T-cell (primary cell): Measurements from ENCODE around the gene BMP6. TPM values are rescaled to one million over a fixed set of nuclear protein-coding genes. Genes with fewer than 3 reads are reported as not detected.
A peak's percentile ranks its signal among the peaks of the same experiment; 100 is the strongest.

Experiments used
- ATAC-seq, 4 experiments: fragments of 200-7000 bp in 3 of 4; fragments of 150-1000 bp in 1 of 4; cut with Tn5 transposase; replicated peaks in 1 of 4; 1 replicate in 3 of 4; 2 replicates in 1 of 4; pipeline ENCODE4 v1.10.0; 2021; ENCODE audit warnings: moderate library complexity in 3 of 4, mild to moderate bottlenecking in 2 of 4, moderate number of reproducible peaks in 1 of 4
- CTCF ChIA-PET, 2 donors: fragments of 300-600 bp; sonication (Branson Sonifier 250); formaldehyde crosslinking; loops; one replicate each; lab custom pipeline; 2022; ENCODE audit warnings: antibody characterized with exemption in 2 of 2; lab: Charles Lee
- POLR2A ChIA-PET, 2 donors: fragments of 300-600 bp; sonication (Branson Sonifier 250); formaldehyde crosslinking; loops; one replicate each; lab custom pipeline; 2022; ENCODE audit warnings: antibody characterized with exemption in 2 of 2; lab: Charles Lee
- DNase-seq, 35 experiments: peaks; one replicate each; pipeline versions ENCODE4 v3.0.0 to v3.0.0-alpha.2; 2013 to 2023
- H3K27ac ChIP-seq: one replicate; pipeline ENCODE4 v1.5.1; 2013; ENCODE audit warnings: low read length
- H3K27me3 ChIP-seq, 2 experiments: replicated peaks in 1 of 2; 1 replicate in 1 of 2; 2 replicates in 1 of 2; pipeline versions ENCODE4 v1.6.1 to v1.7.0; 2013; ENCODE audit warnings: low read length in 1 of 2, mixed read lengths in 1 of 2; ENCODE audit not compliant: control insufficient read depth in 2 of 2, insufficient read depth in 2 of 2; ENCODE audit errors: extremely low read depth in 1 of 2
- H3K36me3 ChIP-seq, 2 donors: 1 replicate in 1 of 2; 2 replicates in 1 of 2; pipeline versions ENCODE4 v1.6.1 to v1.7.0; 2013; ENCODE audit warnings: low read length in 1 of 2; ENCODE audit not compliant: control insufficient read depth in 2 of 2, insufficient read depth in 1 of 2; ENCODE audit errors: extremely low read depth in 1 of 2
- H3K4me1 ChIP-seq, 2 experiments: 1 replicate in 1 of 2; 2 replicates in 1 of 2; pipeline versions ENCODE4 v1.6.1 to v1.7.0; 2013; ENCODE audit warnings: low read length in 2 of 2, mixed read lengths in 1 of 2; ENCODE audit not compliant: insufficient read depth in 2 of 2, control insufficient read depth in 1 of 2; ENCODE audit errors: extremely low read depth in 1 of 2
- H3K4me3 ChIP-seq, 2 donors: 1 replicate in 1 of 2; 2 replicates in 1 of 2; pipeline versions ENCODE4 v1.5.1 to v1.7.0; 2013; ENCODE audit warnings: mild to moderate bottlenecking in 2 of 2, low read length in 1 of 2, moderate library complexity in 1 of 2; ENCODE audit not compliant: control insufficient read depth in 1 of 2; ENCODE audit errors: extremely low read depth in 1 of 2
- H3K9me3 ChIP-seq: 2 replicates; pipeline ENCODE4 v1.7.0; 2013
- H3K27ac Mint-ChIP-seq, 2 donors: one replicate each; pipeline ENCODE4 v1.8.0; 2020 to 2021; ENCODE audit warnings: mild to moderate bottlenecking in 2 of 2, mixed read lengths in 2 of 2
- H3K27me3 Mint-ChIP-seq, 2 donors: one replicate each; pipeline ENCODE4 v1.8.0; 2021 to 2022; ENCODE audit warnings: mixed read lengths in 2 of 2
- H3K36me3 Mint-ChIP-seq: one replicate; pipeline ENCODE4 v1.8.0; 2021; ENCODE audit warnings: mixed read lengths
- H3K4me1 Mint-ChIP-seq, 3 donors: one replicate each; pipeline ENCODE4 v1.8.0; 2020 to 2022; ENCODE audit warnings: mixed read lengths in 3 of 3, mild to moderate bottlenecking in 1 of 3
- H3K4me3 Mint-ChIP-seq, 3 donors: one replicate each; pipeline ENCODE4 v1.8.0; 2020 to 2022; ENCODE audit warnings: mild to moderate bottlenecking in 3 of 3, mixed read lengths in 3 of 3, moderate library complexity in 3 of 3
- H3K9me3 Mint-ChIP-seq, 3 donors: one replicate each; pipeline ENCODE4 v1.8.0; 2020 to 2022; ENCODE audit warnings: mixed read lengths in 3 of 3
- WGBS: methylation state at CpG from one replicate; pipeline ENCODE4 v1.1.5; 2013; ENCODE audit warnings: missing lambda C conversion rate; ENCODE audit not compliant: insufficient coverage; 5-methylcytosine and 5-hydroxymethylcytosine counted together
- total RNA-seq, 35 experiments: library from RNA in 6 of 35; stranded (reverse) in 6 of 35; fragments of 120-200 nt in 1 of 35; gene quantifications; one replicate each; pipeline versions ENCODE4 v1.2.1 to v1.2.4 and lab custom pipeline; 2013 to 2026

Gene BMP6
- total RNA-seq, 5 donors from 2014 or later (not counting 1 experiment from before 2014, with no cell fraction given), result 0.09 to 0.23 (median 0.13) TPM; not detected in 1

GRCh38 chr6:7706269-7706668 is 19.6 kb upstream of the BMP6 start:
- Histone ChIP-seq H3K27ac (no peak overlapping the region), H3K4me1 (no peaks in the 10 kb centered on the region), H3K27me3 (peaks cover 0 to 12% of the 10 kb centered on the region in 2 experiments), H3K9me3 (no peaks in the 10 kb centered on the region), H3K36me3 (no peaks in the 10 kb centered on the region), H3K4me3 (no peak overlapping the region)
- ATAC-seq, result no peak
- H3K4me3 Mint-ChIP-seq, result no peak overlapping the region
- ChIA-PET CTCF (interaction anchor here in 1 of 2 donors (0.5 kb wide), 1 partner anchor 13 kb away, joined by 14 read pairs; no protein-coding TSS in a partner anchor), POLR2A (no interaction called here)
- no peaks in the 10 kb centered on the region for H3K4me1 Mint-ChIP-seq
- no peak for DNase-seq
- H3K9me3 Mint-ChIP-seq, result peaks cover 0 to 3% (median under 1%) of the 10 kb centered on the region in 3 donors
- H3K27ac Mint-ChIP-seq, result no peak overlapping the region
- H3K36me3 Mint-ChIP-seq, result no peaks in the 10 kb centered on the region
- H3K27me3 Mint-ChIP-seq, result peaks cover 0 to 4% of the 10 kb centered on the region in 2 donors
- 20% methylated on average over 2 of the region's 4 CpGs for WGBS

- Mint-ChIP-seq H3K27ac (no peak overlapping the region), H3K4me1 (no peaks in the 10 kb centered on the region), H3K4me3 (no peak overlapping the region), H3K27me3 (peaks cover 8 to 20% of the 10 kb centered on the region in 2 donors), H3K36me3 (no peaks in the 10 kb centered on the region), H3K9me3 (peaks cover 0 to 7% (median 3%) of the 10 kb centered on the region in 3 donors)
- no peaks in the 10 kb centered on the region for H3K4me1 ChIP-seq
- ATAC-seq, result no peak
- H3K9me3 ChIP-seq, result no peaks in the 10 kb centered on the region
- no peak overlapping the region for H3K4me3 ChIP-seq
- H3K27ac ChIP-seq, result no peak overlapping the region
- peaks cover 0 to 12% of the 10 kb centered on the region in 2 experiments for H3K27me3 ChIP-seq
- DNase-seq, result no peak
- H3K36me3 ChIP-seq, result no peaks in the 10 kb centered on the region
- ChIA-PET CTCF (no interaction called here), POLR2A (no interaction called here)
- WGBS, result 81% methylated on average over 4 of the region's 4 CpGs
Observed at GRCh38 chr6:7707787-7708186, 18.1 kb upstream of the BMP6 start.

- CTCF ChIA-PET, result interaction anchor here in 1 of 2 donors (0.6 kb wide), 2 partner anchors 49 to 287 kb away, joined by 3 to 7 read pairs; no protein-coding TSS in a partner anchor
Observed at GRCh38 chr6:7719364-7719850, 6.5 kb upstream of the BMP6 start.

GRCh38 chr6:7720346-7720745 is 5.6 kb upstream of the BMP6 start:
- Histone ChIP-seq H3K9me3 (no peaks in the 10 kb centered on the region), H3K27me3 (peaks cover 8 to 18% of the 10 kb centered on the region in 2 experiments), H3K4me3 (no peak overlapping the region), H3K27ac (no peak overlapping the region), H3K4me1 (no peaks in the 10 kb centered on the region), H3K36me3 (no peaks in the 10 kb centered on the region)
- ATAC-seq, result no peak
- CTCF ChIA-PET, result no interaction called here
- H3K4me1 Mint-ChIP-seq, result peaks cover 0 to 3% (median 2%) of the 10 kb centered on the region in 3 donors
- POLR2A ChIA-PET, result no interaction called here
- WGBS, result 100% methylated on average over 1 of the region's 2 CpGs
- no peak overlapping the region for H3K27ac Mint-ChIP-seq
- H3K9me3 Mint-ChIP-seq, result peaks cover 5 to 12% (median 7%) of the 10 kb centered on the region in 3 donors
- no peak for DNase-seq
- peaks cover 43 to 45% of the 10 kb centered on the region in 2 donors for H3K27me3 Mint-ChIP-seq
- no peaks in the 10 kb centered on the region for H3K36me3 Mint-ChIP-seq
- no peak overlapping the region for H3K4me3 Mint-ChIP-seq

More at GRCh38 chr6:7719364-7719850, 6.5 kb upstream of the BMP6 start:
- peaks cover 0 to 1% (median 0%) of the 10 kb centered on the region in 3 donors for H3K4me1 Mint-ChIP-seq
- Histone ChIP-seq H3K27me3 (peaks cover 5 to 16% of the 10 kb centered on the region in 2 experiments), H3K4me3 (no peak overlapping the region), H3K9me3 (no peaks in the 10 kb centered on the region), H3K27ac (no peak overlapping the region), H3K4me1 (no peaks in the 10 kb centered on the region), H3K36me3 (no peaks in the 10 kb centered on the region)
- 73% methylated on average over 3 of the region's 6 CpGs for WGBS
- H3K27ac Mint-ChIP-seq, result no peak overlapping the region
- ATAC-seq, result no peak
- POLR2A ChIA-PET, result interaction anchor here in 1 of 2 donors (0.7 kb wide), 1 partner anchor 40 kb away, joined by 16 read pairs; no protein-coding TSS in a partner anchor
- DNase-seq, result no peak
- peaks cover 39 to 43% of the 10 kb centered on the region in 2 donors for H3K27me3 Mint-ChIP-seq
- peaks cover 5 to 20% (median 7%) of the 10 kb centered on the region in 3 donors for H3K9me3 Mint-ChIP-seq
- no peaks in the 10 kb centered on the region for H3K36me3 Mint-ChIP-seq
- H3K4me3 Mint-ChIP-seq, result no peak overlapping the region

- Histone ChIP-seq H3K4me3 (no peak overlapping the region), H3K36me3 (no peaks in the 10 kb centered on the region), H3K27ac (no peak overlapping the region), H3K4me1 (peaks cover 5 to 9% of the 10 kb centered on the region in 2 experiments), H3K9me3 (no peaks in the 10 kb centered on the region), H3K27me3 (peaks cover 8 to 30% of the 10 kb centered on the region in 2 experiments)
- POLR2A ChIA-PET, result no interaction called here
- H3K4me1 Mint-ChIP-seq, result peaks cover 0 to 10% (median 8%) of the 10 kb centered on the region in 3 donors
- no peaks in the 10 kb centered on the region for H3K36me3 Mint-ChIP-seq
- H3K9me3 Mint-ChIP-seq, result peaks cover under 1 to 1% (median under 1%) of the 10 kb centered on the region in 3 donors
- peaks cover 49 to 53% of the 10 kb centered on the region in 2 donors for H3K27me3 Mint-ChIP-seq
- CTCF ChIA-PET, result interaction anchor here in 1 of 2 donors (2.2 kb wide), 1 partner anchor 497 kb away, joined by 17 read pairs; no protein-coding TSS in a partner anchor
- ATAC-seq (no peak), DNase-seq (no peak)
- H3K27ac Mint-ChIP-seq, result peak overlapping the region in 1 of 2 donors; percentile 33
- H3K4me3 Mint-ChIP-seq, result no peak overlapping the region
- WGBS, result 33% methylated on average over 1 of the region's 3 CpGs
Observed at GRCh38 chr6:7721649-7722048, 4.2 kb upstream of the BMP6 start.

- no CpG with 5 or more reads among the region's 10 CpGs for WGBS
- CTCF ChIA-PET, result interaction anchor here (0.6 to 2.2 kb wide), 8 partner anchors 283 to 1765 kb away, joined by 3 to 17 read pairs (median 4); no protein-coding TSS in a partner anchor
- no peaks in the 10 kb centered on the region for H3K36me3 ChIP-seq
- peaks cover 7 to 21% of the 10 kb centered on the region in 2 experiments for H3K4me1 ChIP-seq
- H3K4me3 ChIP-seq, result no peak overlapping the region
- ATAC-seq (peak in 1 of 4 experiments; percentile 36), DNase-seq (peak in 31 of 35 experiments; percentile 14 to 65 (median 44))
- H3K27ac Mint-ChIP-seq, result no peak overlapping the region
- no peaks in the 10 kb centered on the region for H3K36me3 Mint-ChIP-seq
- peaks cover 48 to 58% of the 10 kb centered on the region in 2 donors for H3K27me3 Mint-ChIP-seq
- H3K4me3 Mint-ChIP-seq, result no peak overlapping the region
- H3K27ac ChIP-seq, result no peak overlapping the region
- peaks cover 8 to 38% of the 10 kb centered on the region in 2 experiments for H3K27me3 ChIP-seq
- H3K4me1 Mint-ChIP-seq, result peaks cover 2 to 15% (median 12%) of the 10 kb centered on the region in 3 donors
- POLR2A ChIA-PET, result no interaction called here
- no peaks in the 10 kb centered on the region for H3K9me3 ChIP-seq
- no peaks in the 10 kb centered on the region for H3K9me3 Mint-ChIP-seq
Observed at GRCh38 chr6:7723041-7723447, 2.9 kb upstream of the BMP6 start.
